Tibial nerve (tissue), 4 donors: Measurements from ENCODE around the gene GMPPB. TPM values are rescaled to one million over a fixed set of nuclear protein-coding genes. Genes with fewer than 3 reads are reported as not detected.

Experiments
- DNase-seq, 2 donors: peaks; one replicate each; pipeline ENCODE4 v3.0.0-alpha.2; 2019; ENCODE audit warnings: low spot score in 2 of 2
- H3K27ac ChIP-seq, 4 donors: fragments of 200-600 bp; sonication (generic) in 3 of 4; one replicate each; pipeline ENCODE4 v1.5.1; 2017 to 2019; ENCODE audit warnings: mild to moderate bottlenecking in 1 of 4
- H3K27me3 ChIP-seq, 2 donors: fragments of 200-600 bp; sonication (generic) in 1 of 2; one replicate each; pipeline versions ENCODE4 v1.5.1 to v1.6.0; 2017 to 2019
- H3K36me3 ChIP-seq, 3 donors: fragments of 200-600 bp; sonication (generic); one replicate each; pipeline ENCODE4 v1.5.1; 2018 to 2019
- H3K4me1 ChIP-seq, 4 donors: fragments of 200-600 bp; sonication (generic) in 3 of 4; one replicate each; pipeline ENCODE4 v1.5.1; 2017 to 2019
- H3K4me3 ChIP-seq, 4 donors: fragments of 200-600 bp; sonication (generic) in 3 of 4; one replicate each; pipeline ENCODE4 v1.5.1; 2017 to 2019; ENCODE audit warnings: mild to moderate bottlenecking in 1 of 4, moderate library complexity in 1 of 4
- H3K9me3 ChIP-seq, 4 donors: fragments of 200-600 bp; sonication (generic) in 3 of 4; one replicate each; pipeline ENCODE4 v1.5.1; 2017 to 2019
- CTCF ChIP-seq, 5 experiments: fragments of 200-600 bp in 3 of 5; fragments of 450-650 bp in 2 of 5; sonication (generic) in 3 of 5; IDR thresholded peaks; one replicate each; pipeline ENCODE4 v1.5.1; 2016 to 2019; ENCODE audit warnings: antibody characterized with exemption in 5 of 5, mild to moderate bottlenecking in 3 of 5, moderate library complexity in 2 of 5
- EP300 ChIP-seq, 2 donors: sonication (generic); formaldehyde crosslinking; IDR thresholded peaks; one replicate each; pipeline ENCODE4 v1.6.1; 2017; ENCODE audit warnings: antibody characterized with exemption in 2 of 2, mild to moderate bottlenecking in 1 of 2
- POLR2A ChIP-seq, 2 donors: fragments of 450-650 bp; IDR thresholded peaks; one replicate each; pipeline ENCODE4 v1.6.1; 2017; ENCODE audit warnings: antibody characterized with exemption in 2 of 2, mild to moderate bottlenecking in 2 of 2, moderate library complexity in 2 of 2
- WGBS, 2 donors: methylation state at CpG; one replicate each; pipeline ENCODE4 v1.1.5; 2018; 5-methylcytosine and 5-hydroxymethylcytosine counted together
- total RNA-seq, 4 donors: library from RNA; depleted of rRNA; stranded (reverse); fragments of >200 nt; gene quantifications; one replicate each; pipeline ENCODE4 v1.1.0, GENCODE V29; 2016

Gene GMPPB
- total RNA-seq, 4 donors from 2014 or later = 17.3 to 31.4 (median 25.3) TPM

- WGBS, 2 donors = 77 to 91% methylated on average over 2 of the region's 2 CpGs
- DNase-seq = no peak
- Histone ChIP-seq H3K27me3 (no peaks in the 10 kb centered on the region), H3K4me3 (no peak overlapping the region), H3K36me3 (peaks cover 0 to 50% (median 6%) of the 10 kb centered on the region in 3 donors), H3K4me1 (peaks cover 0 to 31% (median 0%) of the 10 kb centered on the region in 4 donors), H3K27ac (no peak overlapping the region), H3K9me3 (no peaks in the 10 kb centered on the region)
- no peak for TF ChIP-seq EP300 (IDR thresholded peaks at IDR 0.05)
- TF ChIP-seq CTCF (IDR thresholded peaks at IDR 0.05) = no peak
These were observed 22.2 kb upstream of the GMPPB start for GRCh38 chr3:49745986-49746385.

- TF ChIP-seq POLR2A (IDR thresholded peaks at IDR 0.05) = no peak
- no peak for TF ChIP-seq EP300 (IDR thresholded peaks at IDR 0.05)
- no peak for TF ChIP-seq CTCF (IDR thresholded peaks at IDR 0.05)
- H3K27me3 ChIP-seq = no peaks in the 10 kb centered on the region
- no peak for DNase-seq
- H3K9me3 ChIP-seq = no peaks in the 10 kb centered on the region
- peaks cover 0 to 5% (median 0%) of the 10 kb centered on the region in 4 donors for H3K4me1 ChIP-seq
- H3K36me3 ChIP-seq = peaks cover 0 to 58% (median 8%) of the 10 kb centered on the region in 3 donors
- H3K4me3 ChIP-seq = no peak overlapping the region
- H3K27ac ChIP-seq = no peak overlapping the region
These were observed 16.7 kb upstream of the GMPPB start for GRCh38 chr3:49740427-49740826.

- Histone ChIP-seq H3K4me1 (peaks cover 0 to 15% (median 0%) of the 10 kb centered on the region in 4 donors), H3K4me3 (no peak overlapping the region), H3K9me3 (no peaks in the 10 kb centered on the region), H3K36me3 (peaks cover 0 to 59% (median 8%) of the 10 kb centered on the region in 3 donors), H3K27me3 (no peaks in the 10 kb centered on the region), H3K27ac (no peak overlapping the region)
- no peak for TF ChIP-seq POLR2A (IDR thresholded peaks at IDR 0.05)
- TF ChIP-seq EP300 (IDR thresholded peaks at IDR 0.05) = no peak
- TF ChIP-seq CTCF (IDR thresholded peaks at IDR 0.05) = no peak
- WGBS, 2 donors = 96% methylated on average over 11 of the region's 11 CpGs
- no peak for DNase-seq
These were observed 14.4 kb upstream of the GMPPB start for GRCh38 chr3:49738067-49738713.

GRCh38 chr3:49734752-49735151 is 11.0 kb upstream of the GMPPB start:
- WGBS, 2 donors = 81 to 86% methylated on average over 5 to 6 of the region's 6 CpGs
- H3K36me3 ChIP-seq = peaks cover 0 to 79% (median 17%) of the 10 kb centered on the region in 3 donors
- no peak for DNase-seq
- H3K27ac ChIP-seq = no peak overlapping the region
- no peak for TF ChIP-seq CTCF (IDR thresholded peaks at IDR 0.05)
- no peak for TF ChIP-seq POLR2A (IDR thresholded peaks at IDR 0.05)
- TF ChIP-seq EP300 (IDR thresholded peaks at IDR 0.05) = no peak
- no peaks in the 10 kb centered on the region for H3K27me3 ChIP-seq
- no peak overlapping the region for H3K4me3 ChIP-seq
- H3K9me3 ChIP-seq = no peaks in the 10 kb centered on the region
- H3K4me1 ChIP-seq = peaks cover 0 to 15% (median 0%) of the 10 kb centered on the region in 4 donors

- Histone ChIP-seq H3K36me3 (peaks cover 0 to 84% (median 17%) of the 10 kb centered on the region in 3 donors), H3K9me3 (no peaks in the 10 kb centered on the region), H3K4me1 (peaks cover 0 to 15% (median 0%) of the 10 kb centered on the region in 4 donors), H3K27ac (no peak overlapping the region), H3K27me3 (no peaks in the 10 kb centered on the region), H3K4me3 (no peak overlapping the region)
- 95 to 97% methylated on average over 1 of the region's 1 CpG for WGBS, 2 donors
- no peak for DNase-seq
- TF ChIP-seq POLR2A (IDR thresholded peaks at IDR 0.05) = no peak
- TF ChIP-seq CTCF (IDR thresholded peaks at IDR 0.05) = no peak
- TF ChIP-seq EP300 (IDR thresholded peaks at IDR 0.05) = no peak
These were observed 9.8 kb upstream of the GMPPB start for GRCh38 chr3:49733551-49733950.
